C4-2B (cell line): Measurements from ENCODE around the gene SUPT5H.

Source experiments
- H3K27ac ChIP-seq: fragments of 450-650 bp; 2 replicates; pipeline ENCODE4 v1.5.1; 2017
- CTCF ChIP-seq: fragments of 450-650 bp; conservative IDR thresholded peaks from 2 replicates; pipeline ENCODE4 v1.5.1; 2017; ENCODE audit warnings: mild to moderate bottlenecking
- ZFX ChIP-seq: fragments of 450-650 bp; IDR thresholded peaks from 2 replicates; pipeline ENCODE4 v1.6.1; 2017

Gene SUPT5H

GRCh38 chr19:39518458-39518857 is 73.1 kb downstream of the SUPT5H start:
- H3K27ac ChIP-seq: no peak overlapping the region
- TF ChIP-seq CTCF (no peak), ZFX (no peak)

- no peak overlapping the region for H3K27ac ChIP-seq
- TF ChIP-seq CTCF (no peak), ZFX (no peak)
Observed at GRCh38 chr19:39518975-39519374, 73.6 kb downstream of the SUPT5H start.

GRCh38 chr19:39520541-39521484 is 75.4 kb downstream of the SUPT5H start:
- TF ChIP-seq ZFX (no peak), CTCF (no peak)
- H3K27ac ChIP-seq: no peak overlapping the region

- H3K27ac ChIP-seq: no peak overlapping the region
- TF ChIP-seq CTCF: no peak
- no peak for TF ChIP-seq ZFX
Observed at GRCh38 chr19:39524495-39524894, 79.1 kb downstream of the SUPT5H start.

- no peak overlapping the region for H3K27ac ChIP-seq
- TF ChIP-seq CTCF (no peak), ZFX (no peak)
Observed at GRCh38 chr19:39525205-39525604, 79.8 kb downstream of the SUPT5H start.
